NCI-H1417 treated with DMSO at 0.1 percent for 48 hours (cell line): ENCODE data around the gene HDAC4.

Experiments used
- DNase-seq: peaks from one replicate; lab custom pipeline; 2025; lab: John Stamatoyannopoulos, UW

HDAC4 gene

DNA sequence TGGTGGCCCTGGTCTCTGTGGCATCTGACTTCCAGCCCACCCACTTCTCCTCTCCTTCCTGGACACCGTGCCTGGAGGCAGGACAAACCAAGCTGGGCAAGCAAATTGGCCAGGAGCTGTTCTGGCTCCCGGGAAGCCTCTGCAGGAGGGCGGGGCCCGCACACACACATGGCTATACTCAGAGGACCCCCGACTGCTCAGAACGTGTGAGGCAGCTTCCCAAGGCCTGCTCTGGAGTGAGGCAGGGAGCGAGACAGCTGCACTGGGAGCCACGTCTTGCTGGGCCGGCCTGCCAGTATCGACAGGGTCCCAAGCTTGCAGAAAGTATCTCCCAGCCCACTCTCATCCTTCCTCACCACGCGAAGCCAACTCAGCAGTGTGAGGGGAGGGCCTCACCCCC is 295.6 kb downstream of the HDAC4 start:
- no peak for DNase-seq

- no peak for DNase-seq
These were observed 296.0 kb downstream of the HDAC4 start for GRCh38 chr2:239104800-239105199.

DNA sequence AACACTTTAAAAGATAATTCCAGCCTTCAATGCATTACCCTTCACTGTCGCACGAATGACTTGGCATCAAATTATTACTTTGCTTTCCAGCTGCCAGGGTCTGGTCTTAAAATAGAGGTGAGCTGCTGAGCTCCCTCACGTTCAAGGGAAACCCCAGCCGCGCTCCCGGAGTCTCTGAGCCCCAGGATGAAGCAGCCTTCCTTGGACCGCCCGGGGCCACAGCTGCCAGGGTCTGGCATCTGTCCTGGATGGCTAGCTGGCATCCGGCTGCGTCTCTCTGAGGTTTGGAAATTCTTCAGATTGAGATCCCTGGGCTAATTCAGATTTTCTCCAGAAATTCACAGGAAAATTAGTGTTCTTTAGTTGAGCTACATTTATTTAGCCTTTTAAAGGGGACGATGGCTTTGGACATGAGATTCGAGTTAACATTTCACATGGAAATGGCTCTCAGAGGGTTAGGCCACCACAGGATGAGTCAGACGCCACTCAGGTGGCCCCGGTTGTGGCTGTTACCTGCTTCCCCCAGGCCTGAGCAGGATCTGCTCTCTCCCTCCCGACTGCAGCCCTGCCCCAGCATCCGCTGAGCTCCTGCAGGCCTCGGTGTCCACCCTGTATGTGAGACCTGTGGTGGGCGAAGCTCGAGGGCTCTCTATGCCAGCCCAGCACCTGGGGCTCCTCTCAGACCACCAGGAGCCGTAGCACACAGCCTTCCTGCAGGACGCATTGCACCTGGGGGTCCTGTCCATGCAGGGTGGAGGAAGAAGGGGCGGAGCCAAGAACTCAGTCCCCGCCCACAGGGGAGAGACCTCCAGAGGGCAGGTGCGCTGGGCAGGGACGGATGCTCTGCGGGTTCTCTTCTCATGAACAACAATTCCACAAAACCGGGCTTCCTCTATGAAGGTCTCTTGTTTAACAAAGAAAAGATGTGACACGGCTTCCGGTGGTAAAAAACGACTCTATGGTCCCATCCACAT is 297.4 kb downstream of the HDAC4 start:
- DNase-seq = no peak

DNA sequence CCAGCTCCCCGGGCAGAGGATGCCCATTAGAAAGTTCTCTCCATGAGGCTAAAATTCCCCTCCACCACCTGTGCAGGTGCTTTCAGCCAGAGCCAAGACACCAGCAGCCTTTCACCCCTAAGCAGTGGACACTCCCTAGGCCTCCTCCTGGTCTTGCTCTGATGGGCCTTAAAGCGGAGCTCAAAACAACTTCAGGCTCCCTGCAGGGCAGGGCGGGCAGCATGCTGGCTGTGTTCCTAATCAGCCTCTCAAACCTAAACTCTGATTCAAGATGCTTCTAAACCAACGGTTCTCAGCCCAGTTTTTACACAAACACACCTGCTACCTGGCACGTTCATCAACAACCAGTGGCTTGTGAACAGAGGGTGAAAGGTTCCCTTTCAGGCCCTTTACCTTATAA is 298.6 kb downstream of the HDAC4 start:
- DNase-seq = no peak

- DNase-seq = no peak
These were observed 299.0 kb downstream of the HDAC4 start for GRCh38 chr2:239101807-239102206.

DNA sequence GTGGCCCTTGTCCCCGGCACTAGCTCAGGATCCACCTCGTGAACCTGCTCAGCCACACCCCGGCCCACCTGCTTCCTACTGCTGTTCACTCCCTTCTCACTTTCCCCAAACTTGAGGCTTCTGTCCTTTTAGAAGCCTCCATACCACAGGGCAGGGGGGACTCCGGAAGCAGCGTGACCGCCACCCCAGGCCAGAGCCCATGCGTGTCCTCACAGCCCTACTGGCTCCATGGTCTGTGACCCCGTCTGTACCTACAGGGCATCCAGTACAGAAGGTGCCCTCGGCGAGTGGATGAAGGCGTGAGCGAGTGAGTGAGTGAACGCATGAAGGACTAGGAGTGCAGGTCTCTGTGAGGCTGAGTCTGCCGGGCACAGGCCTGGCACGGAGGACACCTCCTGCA is 299.7 kb downstream of the HDAC4 start:
- DNase-seq = no peak

GRCh38 chr2:239099474-239099873 is 301.3 kb downstream of the HDAC4 start:
- no peak for DNase-seq

DNA sequence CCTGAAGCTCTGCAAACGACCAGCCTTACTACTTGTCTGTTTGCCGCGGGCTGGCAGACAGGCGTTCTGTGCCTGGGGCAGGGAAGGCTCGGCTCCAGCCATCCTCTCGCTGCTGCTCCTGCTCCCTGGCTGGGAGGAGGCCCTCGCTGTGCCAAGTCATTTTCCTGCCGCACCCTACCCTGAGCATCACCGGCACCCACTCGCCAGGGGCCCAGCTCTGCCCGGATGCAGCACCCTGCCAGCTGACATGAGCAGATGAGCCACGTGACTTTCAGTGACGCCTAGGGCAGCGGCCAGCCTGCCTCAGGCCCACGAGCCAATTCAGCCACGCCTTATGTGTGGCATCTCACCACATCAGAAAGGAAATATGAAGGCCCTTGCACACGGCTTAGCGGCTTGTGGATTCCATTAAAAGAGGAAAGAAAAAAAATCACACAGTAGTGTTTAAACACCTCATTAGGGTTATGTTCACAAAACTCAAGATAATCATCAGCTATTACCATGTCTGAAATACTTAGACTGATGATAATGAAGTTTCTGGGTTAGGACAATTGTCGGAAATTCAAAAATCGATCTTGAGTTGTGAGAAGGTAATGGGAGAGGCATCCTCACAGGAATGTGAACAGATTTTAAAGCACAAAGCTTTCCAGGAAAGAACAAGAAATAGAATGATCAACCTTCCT is 302.4 kb downstream of the HDAC4 start:
- no peak for DNase-seq

DNA sequence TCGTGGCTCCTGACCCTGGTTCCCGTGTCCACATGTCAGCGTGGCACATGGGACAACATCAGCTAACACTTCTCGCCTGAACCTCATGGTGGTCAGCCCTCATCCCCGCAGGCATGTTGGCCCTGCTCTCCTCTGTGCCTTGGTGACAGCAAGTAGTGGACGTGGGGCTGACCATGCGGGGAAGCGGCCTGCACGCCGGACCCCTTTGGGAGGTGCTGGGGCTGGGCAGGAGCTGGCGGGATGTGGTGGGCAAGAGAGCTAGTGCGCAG is 303.5 kb downstream of the HDAC4 start:
- DNase-seq = no peak

- DNase-seq = no peak
These were observed 304.0 kb downstream of the HDAC4 start for GRCh38 chr2:239096676-239097427.

DNA sequence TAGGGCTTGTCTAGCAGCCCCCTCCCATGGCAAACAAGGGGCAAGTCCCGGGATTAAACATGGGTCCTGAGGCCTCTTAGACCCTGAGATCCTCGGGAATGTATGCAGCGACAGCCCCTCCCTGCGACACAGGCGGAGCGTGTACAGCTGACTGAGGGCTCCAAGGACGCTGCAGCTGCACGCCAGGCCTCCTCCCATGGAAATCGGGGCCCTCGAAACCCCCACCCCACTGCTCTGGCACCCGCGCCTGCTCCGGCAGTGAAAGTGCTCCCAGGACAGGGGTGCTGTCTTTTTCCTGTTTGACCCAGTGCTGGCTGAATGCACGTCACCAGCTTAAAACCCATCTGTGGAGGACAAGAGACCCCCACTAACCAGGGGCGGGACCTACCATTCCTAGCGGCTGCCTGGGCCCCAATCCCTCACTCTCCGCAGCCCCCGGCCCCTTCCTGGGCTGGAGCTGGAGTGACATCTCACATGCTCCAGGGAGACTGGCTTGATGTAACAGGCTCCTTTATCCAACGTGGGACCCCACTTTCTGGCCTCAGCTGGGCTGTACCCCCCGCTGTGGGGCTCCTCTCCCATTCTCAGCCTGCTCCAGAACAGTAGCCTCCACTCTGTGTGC is 305.2 kb downstream of the HDAC4 start:
- no peak for DNase-seq

DNA sequence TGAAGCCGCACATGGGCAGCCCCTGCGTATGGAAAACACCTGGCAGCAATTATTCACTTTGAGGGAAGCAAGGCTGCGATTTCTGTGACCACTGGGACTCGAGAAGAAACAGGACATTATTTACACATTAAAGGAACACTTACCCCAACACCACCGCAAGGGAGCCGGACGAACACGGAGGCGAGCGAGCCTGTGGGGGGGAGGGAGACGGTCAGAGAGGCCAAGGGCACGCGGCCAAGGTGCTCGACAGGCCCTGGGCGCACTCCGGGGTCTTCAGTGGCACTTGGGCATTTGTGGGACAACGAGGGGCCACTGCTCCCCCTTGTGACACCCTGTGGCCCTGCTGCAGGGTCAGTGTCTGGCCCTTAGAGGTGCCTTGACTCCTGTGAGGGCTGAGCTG is 306.0 kb downstream of the HDAC4 start:
- no peak for DNase-seq

GRCh38 chr2:239093952-239094351 is 306.9 kb downstream of the HDAC4 start:
- DNase-seq = no peak

GRCh38 chr2:239093542-239093941 is 307.3 kb downstream of the HDAC4 start:
- DNase-seq = no peak

- no peak for DNase-seq
These were observed 308.1 kb downstream of the HDAC4 start for GRCh38 chr2:239092571-239093294.

DNA sequence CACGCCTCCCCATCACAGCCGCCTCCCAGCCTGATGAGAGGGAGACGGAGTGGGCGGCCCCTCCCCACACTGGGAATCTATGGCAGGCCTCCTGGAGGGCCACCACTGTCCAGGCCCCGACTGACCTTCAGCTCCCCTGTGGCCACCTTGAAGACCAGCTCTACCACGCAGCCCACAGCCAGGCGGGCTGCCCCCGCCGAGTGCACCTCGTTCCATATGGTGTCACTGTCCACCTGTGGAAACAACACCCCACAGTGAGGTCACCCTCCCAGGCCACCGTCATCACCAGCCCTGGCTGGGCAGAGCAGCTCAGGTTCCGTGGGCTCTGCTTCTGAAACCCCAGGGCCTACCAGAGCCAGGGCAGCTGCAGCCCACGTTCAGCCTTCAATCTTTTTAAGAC is 310.9 kb downstream of the HDAC4 start:
- no peak for DNase-seq

- DNase-seq = no peak
These were observed 313.6 kb downstream of the HDAC4 start for GRCh38 chr2:239087046-239087710.

GRCh38 chr2:239086325-239087020 is 314.3 kb downstream of the HDAC4 start:
- DNase-seq = no peak

DNA sequence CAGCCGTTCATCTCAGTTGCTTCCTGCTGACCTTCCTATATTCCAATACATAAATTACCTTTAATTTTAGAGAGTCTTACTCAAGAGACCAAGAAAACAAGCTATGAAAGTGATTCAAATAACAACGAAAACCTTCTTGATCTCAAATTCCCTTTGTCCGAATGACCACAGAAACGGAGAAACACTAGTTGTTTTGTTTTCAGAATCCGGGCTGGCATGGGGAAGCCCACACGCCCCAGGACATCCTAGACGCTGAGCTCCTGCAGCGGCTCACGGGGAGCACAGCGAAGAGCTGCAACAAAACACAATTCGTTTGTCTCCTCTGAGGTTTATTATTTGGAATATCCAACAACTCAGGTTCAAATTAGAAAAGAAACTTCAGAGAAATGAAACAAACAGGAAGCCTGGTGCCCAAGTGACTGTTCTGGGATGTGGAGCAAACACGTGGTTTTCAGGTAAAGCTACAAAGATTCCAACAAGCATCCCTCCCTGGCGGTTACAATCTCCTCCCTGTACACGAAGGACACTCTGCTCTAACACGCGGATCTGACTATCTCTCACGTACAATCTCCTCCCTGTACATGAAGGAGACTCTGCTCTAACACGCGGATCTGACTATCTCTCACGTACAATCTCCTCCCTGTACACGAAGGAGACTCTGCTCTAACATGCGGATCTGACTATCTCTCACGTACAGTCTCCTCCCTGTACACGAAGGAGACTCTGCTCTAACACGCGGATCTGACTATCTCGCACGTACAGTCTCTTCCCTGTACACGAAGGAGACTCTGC is 315.4 kb downstream of the HDAC4 start:
- no peak for DNase-seq

DNA sequence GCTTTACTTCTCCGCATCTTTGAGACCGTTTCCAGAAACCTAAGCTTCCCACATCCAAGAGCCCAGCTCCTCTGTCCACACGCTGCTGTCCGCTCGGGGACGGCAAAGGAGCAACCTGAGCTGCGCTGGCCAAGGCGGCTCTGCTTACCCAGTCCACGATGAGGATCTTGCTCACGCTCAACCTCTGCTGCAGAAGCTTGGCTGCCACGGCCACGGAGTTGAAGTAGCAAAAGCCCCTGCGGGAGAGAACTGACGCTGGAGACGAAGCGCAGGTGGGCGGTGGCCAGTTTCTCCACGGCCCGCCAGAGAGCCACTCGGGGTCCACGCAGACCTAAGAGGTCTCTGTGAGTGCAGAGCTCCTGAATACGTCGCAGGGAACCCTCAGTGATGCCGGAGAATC is 316.8 kb downstream of the HDAC4 start:
- no peak for DNase-seq
